Stomach (tissue), 4 donors: ENCODE results near the gene SIGLEC7.

ENCODE experiments used
- POLR2A ChIP-seq, 4 donors: fragments of 450-650 bp; IDR thresholded peaks; one replicate each; pipeline ENCODE4 v1.6.1; 2016; ENCODE audit warnings: antibody characterized with exemption in 4 of 4, control low read depth in 2 of 4, mild to moderate bottlenecking in 1 of 4, moderate library complexity in 1 of 4
- POLR2AphosphoS5 ChIP-seq, 3 donors: sonication (generic); formaldehyde crosslinking; IDR thresholded peaks; one replicate each; pipeline ENCODE4 v1.6.1; 2016; ENCODE audit warnings: antibody characterized with exemption in 3 of 3
- TF ChIP-seq, protein P1 (sequence below), 7 experiments: fragments of 450-650 bp in 4 of 7; fragments of 200-600 bp in 3 of 7; sonication (generic) in 3 of 7; IDR thresholded peaks; one replicate each; pipeline ENCODE4 v1.5.1; 2016 to 2019; ENCODE audit warnings: antibody characterized with exemption in 7 of 7, control low read depth in 2 of 7, mild to moderate bottlenecking in 1 of 7

DNA sequence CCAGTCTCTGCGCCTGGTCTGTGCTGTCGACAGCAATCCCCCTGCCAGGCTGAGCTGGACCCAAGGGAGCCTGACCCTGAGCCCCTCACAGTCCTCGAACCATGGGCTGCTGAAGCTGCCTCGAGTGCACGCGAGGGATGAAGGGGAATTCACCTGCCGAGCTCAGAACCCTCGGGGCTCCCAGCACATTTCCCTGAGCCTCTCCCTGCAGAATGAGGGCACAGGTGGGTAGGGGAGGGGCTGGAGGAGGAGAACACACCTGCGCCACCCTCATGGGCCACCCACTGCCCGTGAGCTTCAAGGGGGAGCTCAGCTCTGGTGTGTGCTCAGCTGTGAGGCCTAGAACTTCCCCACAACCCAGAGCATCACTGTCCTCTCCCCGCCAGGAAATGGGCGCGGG lies 44.2 kb downstream of the SIGLEC7 start:
- TF ChIP-seq, protein P1, sequence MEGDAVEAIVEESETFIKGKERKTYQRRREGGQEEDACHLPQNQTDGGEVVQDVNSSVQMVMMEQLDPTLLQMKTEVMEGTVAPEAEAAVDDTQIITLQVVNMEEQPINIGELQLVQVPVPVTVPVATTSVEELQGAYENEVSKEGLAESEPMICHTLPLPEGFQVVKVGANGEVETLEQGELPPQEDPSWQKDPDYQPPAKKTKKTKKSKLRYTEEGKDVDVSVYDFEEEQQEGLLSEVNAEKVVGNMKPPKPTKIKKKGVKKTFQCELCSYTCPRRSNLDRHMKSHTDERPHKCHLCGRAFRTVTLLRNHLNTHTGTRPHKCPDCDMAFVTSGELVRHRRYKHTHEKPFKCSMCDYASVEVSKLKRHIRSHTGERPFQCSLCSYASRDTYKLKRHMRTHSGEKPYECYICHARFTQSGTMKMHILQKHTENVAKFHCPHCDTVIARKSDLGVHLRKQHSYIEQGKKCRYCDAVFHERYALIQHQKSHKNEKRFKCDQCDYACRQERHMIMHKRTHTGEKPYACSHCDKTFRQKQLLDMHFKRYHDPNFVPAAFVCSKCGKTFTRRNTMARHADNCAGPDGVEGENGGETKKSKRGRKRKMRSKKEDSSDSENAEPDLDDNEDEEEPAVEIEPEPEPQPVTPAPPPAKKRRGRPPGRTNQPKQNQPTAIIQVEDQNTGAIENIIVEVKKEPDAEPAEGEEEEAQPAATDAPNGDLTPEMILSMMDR (IDR thresholded peaks at IDR 0.05) = no peak
- TF ChIP-seq POLR2A (IDR thresholded peaks at IDR 0.05) = no peak
- TF ChIP-seq POLR2AphosphoS5 (IDR thresholded peaks at IDR 0.05) = no peak
